ENCODE results near the gene MAFG. TPM values are rescaled to one million over a fixed set of nuclear protein-coding genes. Genes with fewer than 3 reads are reported as not detected.

MAFG gene
- total and polyA plus RNA-seq, 2 donors (not counting 1 experiment from before 2014, with no cell fraction given) = 11.3 to 20.6 TPM

GRCh38 chr17:81931189-81931556, 3.6 kb upstream of the MAFG start:
- TF ChIP-seq, protein P1, sequence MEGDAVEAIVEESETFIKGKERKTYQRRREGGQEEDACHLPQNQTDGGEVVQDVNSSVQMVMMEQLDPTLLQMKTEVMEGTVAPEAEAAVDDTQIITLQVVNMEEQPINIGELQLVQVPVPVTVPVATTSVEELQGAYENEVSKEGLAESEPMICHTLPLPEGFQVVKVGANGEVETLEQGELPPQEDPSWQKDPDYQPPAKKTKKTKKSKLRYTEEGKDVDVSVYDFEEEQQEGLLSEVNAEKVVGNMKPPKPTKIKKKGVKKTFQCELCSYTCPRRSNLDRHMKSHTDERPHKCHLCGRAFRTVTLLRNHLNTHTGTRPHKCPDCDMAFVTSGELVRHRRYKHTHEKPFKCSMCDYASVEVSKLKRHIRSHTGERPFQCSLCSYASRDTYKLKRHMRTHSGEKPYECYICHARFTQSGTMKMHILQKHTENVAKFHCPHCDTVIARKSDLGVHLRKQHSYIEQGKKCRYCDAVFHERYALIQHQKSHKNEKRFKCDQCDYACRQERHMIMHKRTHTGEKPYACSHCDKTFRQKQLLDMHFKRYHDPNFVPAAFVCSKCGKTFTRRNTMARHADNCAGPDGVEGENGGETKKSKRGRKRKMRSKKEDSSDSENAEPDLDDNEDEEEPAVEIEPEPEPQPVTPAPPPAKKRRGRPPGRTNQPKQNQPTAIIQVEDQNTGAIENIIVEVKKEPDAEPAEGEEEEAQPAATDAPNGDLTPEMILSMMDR (conservative IDR thresholded peaks at IDR 0.05 in 1 of 2, IDR thresholded peaks at IDR 0.05 in 1 of 2; ENCODE audit: low read depth in 1 of 2, low read length in 2 of 2) = no peak
- TF ChIP-seq EZH2 (IDR thresholded peaks at IDR 0.05; ENCODE audit: low read length, missing control alignments) = no peak
- H3K27ac ChIP-seq (ENCODE audit: insufficient read depth, low read length) = no peak overlapping the region
- no peak overlapping the region for H3K4me2 ChIP-seq (ENCODE audit: extremely low read depth, insufficient read depth, low read length)
- no peaks in the 10 kb centered on the region for H3K9me3 ChIP-seq (ENCODE audit: control insufficient read depth, insufficient read depth, low read depth, low read length)
- peaks cover 4% of the 10 kb centered on the region for H3K36me3 ChIP-seq (ENCODE audit: control insufficient read depth, insufficient read depth, low read length)
- H3K4me3 ChIP-seq (replicated peaks in 1 of 4; ENCODE audit: control extremely low read depth in 1 of 4, insufficient read depth in 1 of 4, low read depth in 3 of 4, low read length in 4 of 4) = no peak overlapping the region
- H3K27me3 ChIP-seq (ENCODE audit: control insufficient read depth, insufficient read depth, low read length) = no peaks in the 10 kb centered on the region
- no peaks in the 10 kb centered on the region for H4K20me1 ChIP-seq (ENCODE audit: control insufficient read depth, extremely low read depth, insufficient read depth, low read length)
- H3K9ac ChIP-seq (ENCODE audit: insufficient read depth, low read length) = no peak overlapping the region
- H3K4me1 ChIP-seq (ENCODE audit: control insufficient read depth, extremely low read depth, insufficient read depth, low read length) = peaks cover 3% of the 10 kb centered on the region
- peaks cover 6% of the 10 kb centered on the region for H3K79me2 ChIP-seq (ENCODE audit: control insufficient read depth, insufficient read depth, low read length)
- H2AFZ ChIP-seq (ENCODE audit: low read length) = no peak overlapping the region
- DNase-seq (ENCODE audit: low read depth in 2 of 2) = no peak

GRCh38 chr17:81930142-81931125, 2.9 kb upstream of the MAFG start:
- H4K20me1 ChIP-seq (ENCODE audit: control insufficient read depth, extremely low read depth, insufficient read depth, low read length) = no peaks in the 10 kb centered on the region
- DNase-seq (ENCODE audit: low read depth in 2 of 2) = no peak
- peaks cover 6% of the 10 kb centered on the region for H3K4me1 ChIP-seq (ENCODE audit: control insufficient read depth, extremely low read depth, insufficient read depth, low read length)
- TF ChIP-seq, protein P1 (conservative IDR thresholded peaks at IDR 0.05 in 1 of 2, IDR thresholded peaks at IDR 0.05 in 1 of 2; ENCODE audit: low read depth in 1 of 2, low read length in 2 of 2) = no peak
- no peak for TF ChIP-seq EZH2 (IDR thresholded peaks at IDR 0.05; ENCODE audit: low read length, missing control alignments)
- H3K36me3 ChIP-seq (ENCODE audit: control insufficient read depth, insufficient read depth, low read length) = peaks cover 4% of the 10 kb centered on the region
- peaks cover 12% of the 10 kb centered on the region for H3K79me2 ChIP-seq (ENCODE audit: control insufficient read depth, insufficient read depth, low read length)
- no peak overlapping the region for H3K4me3 ChIP-seq (replicated peaks in 1 of 4; ENCODE audit: control extremely low read depth in 1 of 4, insufficient read depth in 1 of 4, low read depth in 3 of 4, low read length in 4 of 4)
- no peak overlapping the region for H3K4me2 ChIP-seq (ENCODE audit: extremely low read depth, insufficient read depth, low read length)
- H3K9ac ChIP-seq (ENCODE audit: insufficient read depth, low read length) = no peak overlapping the region
- H3K27ac ChIP-seq (ENCODE audit: insufficient read depth, low read length) = no peak overlapping the region
- no peaks in the 10 kb centered on the region for H3K9me3 ChIP-seq (ENCODE audit: control insufficient read depth, insufficient read depth, low read depth, low read length)
- no peaks in the 10 kb centered on the region for H3K27me3 ChIP-seq (ENCODE audit: control insufficient read depth, insufficient read depth, low read length)
- H2AFZ ChIP-seq (ENCODE audit: low read length) = no peak overlapping the region

GRCh38 chr17:81929253-81930141, 2.0 kb upstream of the MAFG start:
- Histone ChIP-seq H3K9me3 (ENCODE audit: control insufficient read depth, insufficient read depth, low read depth, low read length) (no peaks in the 10 kb centered on the region), H3K4me1 (ENCODE audit: control insufficient read depth, extremely low read depth, insufficient read depth, low read length) (peaks cover 10% of the 10 kb centered on the region), H3K4me3 (replicated peaks in 1 of 4; ENCODE audit: control extremely low read depth in 1 of 4, insufficient read depth in 1 of 4, low read depth in 3 of 4, low read length in 4 of 4) (no peak overlapping the region), H3K27ac (ENCODE audit: insufficient read depth, low read length) (no peak overlapping the region), H3K36me3 (ENCODE audit: control insufficient read depth, insufficient read depth, low read length) (peaks cover 2% of the 10 kb centered on the region), H2AFZ (ENCODE audit: low read length) (no peak overlapping the region), H3K79me2 (ENCODE audit: control insufficient read depth, insufficient read depth, low read length) (peaks cover 21% of the 10 kb centered on the region), H4K20me1 (ENCODE audit: control insufficient read depth, extremely low read depth, insufficient read depth, low read length) (no peaks in the 10 kb centered on the region), H3K27me3 (ENCODE audit: control insufficient read depth, insufficient read depth, low read length) (no peaks in the 10 kb centered on the region), H3K4me2 (ENCODE audit: extremely low read depth, insufficient read depth, low read length) (peak overlapping the region; percentile 70), H3K9ac (ENCODE audit: insufficient read depth, low read length) (no peak overlapping the region)
- no peak for DNase-seq (ENCODE audit: low read depth in 2 of 2)
- TF ChIP-seq EZH2 (IDR thresholded peaks at IDR 0.05; ENCODE audit: low read length, missing control alignments) = no peak
- TF ChIP-seq, protein P1 (conservative IDR thresholded peaks at IDR 0.05 in 1 of 2, IDR thresholded peaks at IDR 0.05 in 1 of 2; ENCODE audit: low read depth in 1 of 2, low read length in 2 of 2) = no peak

Data from fibroblast of lung (primary cell).